ENCODE measurements around the gene DOHH.

DNA sequence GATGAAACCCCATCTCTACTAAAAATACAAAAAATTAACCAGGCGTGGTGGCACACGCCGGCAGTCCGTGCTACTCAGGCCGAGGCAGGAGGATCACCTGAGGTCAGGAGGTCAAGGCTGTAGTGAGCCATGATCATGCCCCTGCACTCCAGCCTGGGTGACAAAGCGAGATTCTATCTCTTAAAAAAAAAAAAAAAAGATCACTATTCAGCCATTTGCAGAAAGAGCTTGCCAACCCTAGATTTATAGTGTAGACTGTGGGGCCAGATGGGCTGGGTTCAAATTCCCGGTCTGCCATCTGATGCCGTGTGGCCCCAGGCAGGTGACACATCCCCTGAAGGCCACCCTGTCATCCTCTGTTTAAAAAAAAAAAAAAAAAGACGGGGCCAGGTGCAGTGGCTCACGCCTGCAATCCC, 49.0 kb downstream of the DOHH start:
- TF ChIP-seq, protein P1, sequence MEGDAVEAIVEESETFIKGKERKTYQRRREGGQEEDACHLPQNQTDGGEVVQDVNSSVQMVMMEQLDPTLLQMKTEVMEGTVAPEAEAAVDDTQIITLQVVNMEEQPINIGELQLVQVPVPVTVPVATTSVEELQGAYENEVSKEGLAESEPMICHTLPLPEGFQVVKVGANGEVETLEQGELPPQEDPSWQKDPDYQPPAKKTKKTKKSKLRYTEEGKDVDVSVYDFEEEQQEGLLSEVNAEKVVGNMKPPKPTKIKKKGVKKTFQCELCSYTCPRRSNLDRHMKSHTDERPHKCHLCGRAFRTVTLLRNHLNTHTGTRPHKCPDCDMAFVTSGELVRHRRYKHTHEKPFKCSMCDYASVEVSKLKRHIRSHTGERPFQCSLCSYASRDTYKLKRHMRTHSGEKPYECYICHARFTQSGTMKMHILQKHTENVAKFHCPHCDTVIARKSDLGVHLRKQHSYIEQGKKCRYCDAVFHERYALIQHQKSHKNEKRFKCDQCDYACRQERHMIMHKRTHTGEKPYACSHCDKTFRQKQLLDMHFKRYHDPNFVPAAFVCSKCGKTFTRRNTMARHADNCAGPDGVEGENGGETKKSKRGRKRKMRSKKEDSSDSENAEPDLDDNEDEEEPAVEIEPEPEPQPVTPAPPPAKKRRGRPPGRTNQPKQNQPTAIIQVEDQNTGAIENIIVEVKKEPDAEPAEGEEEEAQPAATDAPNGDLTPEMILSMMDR (IDR thresholded peaks at IDR 0.05), result no peak
- TF ChIP-seq POLR2A (IDR thresholded peaks at IDR 0.05; ENCODE audit: low read depth), result no peak

All from esophagus muscularis mucosa (tissue), 3 donors.